Measurements from ENCODE around the gene CLK2.

DNA sequence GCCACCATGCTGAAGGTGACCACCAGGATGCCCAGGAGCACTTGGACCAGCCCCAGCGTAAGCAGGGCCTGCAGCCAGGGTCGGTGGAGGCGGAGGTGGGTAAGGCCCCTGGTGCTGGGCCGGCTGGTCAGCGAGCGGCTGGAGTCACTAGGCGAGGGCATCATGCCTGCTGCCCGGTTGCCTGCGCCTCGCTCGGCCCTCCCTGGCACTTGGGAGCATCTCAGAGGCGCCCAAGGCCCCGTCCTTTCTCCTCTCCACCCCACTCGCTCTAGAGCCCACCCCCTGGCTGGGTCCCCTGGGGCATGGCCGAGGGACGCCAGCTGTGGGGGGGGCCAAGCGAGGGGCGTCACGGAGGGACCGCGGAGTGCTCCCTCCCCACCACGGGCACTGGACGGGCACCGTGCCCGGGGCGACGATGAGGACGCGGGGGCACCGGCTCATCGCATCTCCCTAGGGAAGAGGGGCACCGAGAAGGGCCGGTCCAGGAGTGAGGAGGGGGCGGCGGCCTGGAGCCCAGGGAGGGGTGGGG lies 18.5 kb downstream of the CLK2 start:
- no peak for TF ChIP-seq DPF2 (IDR thresholded peaks at IDR 0.05)
- no peak for TF ChIP-seq CBX2 (IDR thresholded peaks at IDR 0.05; ENCODE audit: insufficient read depth, low read length, poor library complexity, severe bottlenecking)
- no peak for TF ChIP-seq POLR2AphosphoS2 (IDR thresholded peaks at IDR 0.05; ENCODE audit: low read length)
- no peak for TF ChIP-seq KLF16 (IDR thresholded peaks at IDR 0.05)
- TF ChIP-seq NUFIP1 (IDR thresholded peaks at IDR 0.05; ENCODE audit: partially characterized antibody) = no peak
- TF ChIP-seq MIER1 (IDR thresholded peaks at IDR 0.05; ENCODE audit: low read depth) = no peak
- TF ChIP-seq CTCF (IDR thresholded peaks at IDR 0.05 in 2 of 3, conservative IDR thresholded peaks at IDR 0.05 in 1 of 3; ENCODE audit: insufficient read depth in 2 of 3, low read depth in 1 of 3, low read length in 3 of 3) = no peak
- TF ChIP-seq VEZF1 (CRISPR knock-in tag; IDR thresholded peaks at IDR 0.05) = no peak
- no peak for TF ChIP-seq POLR2A (conservative IDR thresholded peaks at IDR 0.05)
- no peak for TF ChIP-seq JUNB (CRISPR knock-in tag; conservative IDR thresholded peaks at IDR 0.05)
- TF ChIP-seq HMGN3 (IDR thresholded peaks at IDR 0.05; ENCODE audit: borderline replicate concordance, extremely low read depth, insufficient read length, low read depth, low read length) = no peak
- no peak for TF ChIP-seq ZNF24 (IDR thresholded peaks at IDR 0.05)
